ENCODE data around the gene ST8SIA4.
A peak's percentile ranks its signal among the peaks of the same experiment; 100 is the strongest.

Gene ST8SIA4

DNA sequence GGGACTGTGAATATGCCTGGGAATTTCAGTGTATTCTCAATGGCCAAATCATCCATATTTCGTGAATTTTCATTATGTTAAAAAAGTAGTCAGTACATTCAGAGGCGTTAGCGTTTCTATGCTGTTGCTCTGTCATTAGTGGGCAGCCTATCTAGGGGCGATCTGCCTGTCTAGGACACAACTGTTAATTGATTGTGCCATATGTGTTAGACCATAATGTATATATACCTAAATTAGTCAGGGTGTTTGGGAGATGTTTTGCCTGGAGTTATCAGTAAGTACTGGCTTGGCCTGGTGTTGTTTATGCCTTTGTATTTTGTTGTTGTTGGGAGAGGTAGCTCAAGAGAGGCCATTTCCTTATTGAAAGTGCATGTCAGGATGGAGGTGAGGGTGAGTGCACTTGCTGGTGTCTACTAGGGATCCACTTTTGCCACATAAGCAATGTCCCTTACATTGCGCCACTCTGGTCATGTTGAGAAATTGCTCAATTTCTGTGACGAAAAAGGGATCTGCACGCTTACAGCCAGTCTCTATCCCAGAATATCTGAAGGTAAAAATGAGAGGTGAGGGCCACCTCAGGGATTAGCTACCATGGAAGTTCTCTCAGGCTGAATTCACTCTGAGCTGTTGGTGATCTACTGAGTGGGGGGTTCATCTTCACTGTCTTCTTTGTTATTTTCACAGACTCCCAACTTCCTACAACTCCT is 123.3 kb downstream of the ST8SIA4 start:
- no peak for DNase-seq (ENCODE audit: low read depth in 2 of 2)

DNA sequence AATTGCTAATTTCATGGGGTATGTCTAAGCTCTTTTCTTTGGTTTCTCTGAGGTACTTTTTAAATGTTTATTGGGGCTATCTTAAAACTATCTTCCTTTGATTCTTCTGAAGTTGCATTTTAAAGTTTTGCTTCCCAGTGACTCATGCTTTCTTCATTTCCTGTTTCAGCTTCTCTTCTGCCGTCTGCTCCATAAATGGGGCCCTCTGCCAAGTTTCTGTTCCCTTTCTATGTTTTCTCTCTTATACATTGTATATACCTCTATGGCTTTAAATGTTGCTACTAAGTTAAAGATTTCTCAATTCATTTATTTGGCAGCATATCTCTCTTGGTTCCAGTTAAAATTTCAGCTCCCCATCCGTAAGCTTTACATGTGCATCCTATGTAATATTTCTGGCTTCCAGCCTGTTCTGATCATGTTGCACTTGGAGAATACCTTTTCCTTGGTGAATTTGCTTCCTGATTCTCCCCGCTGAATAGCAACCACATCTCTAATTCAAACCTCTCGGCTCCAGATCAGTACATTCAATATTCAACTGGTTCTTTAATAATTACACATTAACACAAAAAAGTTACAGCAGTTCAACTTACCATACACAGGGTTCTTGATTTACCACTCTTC is 125.3 kb downstream of the ST8SIA4 start:
- DNase-seq (ENCODE audit: low read depth in 2 of 2): peak; percentile 78 to 80

DNA sequence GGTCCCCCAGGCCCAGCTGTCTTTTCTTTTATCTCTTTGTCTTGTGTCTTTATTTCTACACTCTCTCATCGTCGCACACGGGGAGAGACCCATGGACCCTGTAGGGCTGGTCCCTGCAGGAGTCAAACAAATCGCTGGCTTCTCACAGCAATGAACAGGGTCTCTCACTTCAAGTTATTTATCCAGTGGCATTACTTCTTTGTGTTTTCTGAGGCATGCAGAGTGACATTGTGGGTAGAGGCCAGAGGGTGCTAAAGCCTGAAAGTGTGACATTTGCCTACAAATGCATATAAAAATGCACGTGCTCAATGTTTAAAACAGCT is 127.6 kb downstream of the ST8SIA4 start:
- no peak for DNase-seq (ENCODE audit: low read depth in 2 of 2)

DNA sequence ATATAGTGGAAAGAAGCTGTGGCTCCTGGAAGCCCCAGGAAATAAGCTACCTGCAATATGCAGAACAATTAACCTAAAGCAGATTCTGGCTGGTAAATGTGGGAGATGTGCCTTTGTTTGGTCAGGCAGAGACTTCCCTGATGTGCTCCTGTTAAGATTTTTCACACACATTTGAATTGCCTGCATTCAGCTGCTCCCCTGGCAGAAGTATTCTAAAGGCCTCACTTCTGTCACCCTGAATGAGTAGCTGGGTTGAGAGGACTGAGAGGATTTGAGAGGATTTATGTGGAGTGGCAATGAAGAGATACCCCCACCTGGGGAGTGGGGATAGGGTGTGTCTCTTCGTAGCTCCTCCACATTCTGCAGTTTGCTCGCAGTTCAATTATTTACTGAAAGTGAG is 130.5 kb downstream of the ST8SIA4 start:
- DNase-seq (ENCODE audit: low read depth in 2 of 2): no peak

DNA sequence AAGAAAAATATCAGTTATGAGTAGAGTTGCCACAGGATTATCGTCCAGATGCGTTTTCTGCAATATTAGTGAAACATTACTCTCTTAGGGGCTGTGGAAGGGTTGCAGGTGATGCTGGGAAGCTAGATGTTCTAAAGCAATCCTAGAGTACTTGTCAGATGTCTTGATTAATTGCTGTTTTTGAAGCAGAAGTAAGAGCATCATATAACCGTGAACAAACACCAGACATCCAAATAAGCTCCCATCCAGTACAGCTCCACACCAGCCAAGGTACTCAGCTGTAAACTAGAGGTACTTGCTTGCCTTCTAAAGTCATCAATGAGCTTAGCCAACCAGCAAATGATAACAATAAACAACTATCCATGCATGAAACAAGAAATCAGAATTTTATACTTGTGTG is 131.1 kb downstream of the ST8SIA4 start:
- no peak for DNase-seq (ENCODE audit: low read depth in 2 of 2)

DNA sequence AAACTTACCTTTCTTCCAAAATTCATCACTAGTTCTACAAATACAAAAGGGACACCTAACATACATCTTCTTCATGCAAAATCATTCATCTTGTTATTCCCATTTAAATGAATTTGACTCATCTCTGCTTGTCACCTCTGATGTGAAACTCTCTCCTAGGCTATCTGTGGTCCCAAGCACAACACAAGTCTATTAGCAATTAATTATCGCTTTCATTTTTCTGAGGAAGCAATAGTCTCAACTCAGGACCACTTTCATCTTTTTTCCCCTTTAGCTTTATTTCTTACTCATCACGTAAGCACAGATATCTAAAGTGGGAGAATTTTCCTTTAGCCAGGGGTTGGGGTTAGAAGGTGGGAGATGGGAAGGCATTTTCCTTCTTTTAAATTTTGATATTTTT is 131.9 kb downstream of the ST8SIA4 start:
- DNase-seq (ENCODE audit: low read depth in 2 of 2): no peak

DNA sequence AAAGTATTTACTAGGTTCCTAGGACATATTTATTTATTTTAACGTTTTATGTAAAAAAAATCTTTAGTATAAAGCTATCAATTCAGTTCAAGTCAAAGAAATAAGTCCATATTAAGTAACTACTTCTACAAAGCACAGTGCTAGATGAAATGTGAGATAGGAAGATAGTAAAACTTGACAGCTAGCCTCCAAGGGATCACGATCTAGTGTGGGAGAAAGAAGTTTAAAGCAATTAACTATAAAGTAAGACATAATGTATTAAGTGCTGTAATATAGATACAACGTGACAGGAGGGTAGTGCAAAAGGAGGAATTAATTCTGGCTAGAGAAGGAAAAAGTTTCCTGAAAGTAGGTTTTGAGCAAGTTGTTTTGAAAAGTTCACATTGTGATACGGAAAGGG is 134.9 kb downstream of the ST8SIA4 start:
- DNase-seq (ENCODE audit: low read depth in 2 of 2): no peak

DNA sequence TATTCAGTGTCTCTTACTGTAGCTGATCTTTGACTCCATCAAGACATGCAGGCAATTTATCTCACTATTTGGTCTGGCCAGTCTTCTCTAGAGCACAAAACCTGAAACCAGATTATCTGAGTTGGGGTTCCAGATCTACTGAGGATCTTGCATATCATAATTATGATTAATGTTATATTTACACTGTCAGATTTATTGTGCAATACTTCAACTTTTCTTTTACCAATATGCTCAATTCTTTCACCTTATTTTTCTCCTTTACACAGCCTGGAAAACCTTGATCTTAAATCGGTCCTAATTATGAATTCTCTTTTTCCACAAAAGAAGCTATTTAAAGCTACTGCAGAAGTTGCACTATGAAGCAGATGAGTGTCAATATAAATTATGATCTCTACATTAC is 140.1 kb downstream of the ST8SIA4 start:
- no peak for DNase-seq (ENCODE audit: low read depth in 2 of 2)

DNA sequence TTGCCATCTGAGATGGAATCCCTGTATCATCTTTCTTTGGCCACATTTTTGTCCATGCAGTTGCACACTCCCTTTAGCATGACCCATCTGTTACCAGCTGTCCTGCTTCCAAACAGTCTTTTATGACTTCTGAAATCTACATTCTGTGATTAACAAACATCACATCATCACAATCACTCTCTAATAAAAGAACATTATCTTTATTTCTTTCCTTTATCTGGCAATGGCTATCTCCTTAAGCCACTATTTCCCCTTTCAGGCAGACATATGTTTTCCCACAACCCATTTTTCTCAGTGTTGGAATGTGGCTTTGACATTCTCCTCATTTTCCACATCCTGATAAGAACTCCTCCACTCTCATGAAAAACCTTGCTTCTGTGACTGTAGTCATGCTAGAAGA is 141.0 kb downstream of the ST8SIA4 start:
- peak in 1 of 2 experiments; percentile 20 for DNase-seq (ENCODE audit: low read depth in 2 of 2)

DNA sequence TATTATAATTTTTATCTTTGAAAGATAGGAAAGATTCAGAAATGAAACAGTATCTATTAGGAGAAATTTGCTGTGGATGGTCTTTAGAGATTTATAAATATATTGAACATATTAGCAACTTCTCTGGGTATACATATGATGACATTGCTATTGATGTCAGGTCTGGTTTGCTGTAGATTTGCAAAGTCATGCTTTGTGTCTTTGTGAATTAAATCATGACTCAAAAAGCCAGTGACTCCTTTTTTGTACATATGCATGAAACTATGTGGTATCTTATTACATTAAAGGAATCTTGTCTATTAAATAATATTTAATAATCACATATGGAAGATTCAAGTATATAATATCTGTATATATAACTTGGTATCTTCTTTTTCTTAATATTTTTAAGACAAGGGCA is 141.9 kb downstream of the ST8SIA4 start:
- DNase-seq (ENCODE audit: low read depth in 2 of 2): no peak

DNA sequence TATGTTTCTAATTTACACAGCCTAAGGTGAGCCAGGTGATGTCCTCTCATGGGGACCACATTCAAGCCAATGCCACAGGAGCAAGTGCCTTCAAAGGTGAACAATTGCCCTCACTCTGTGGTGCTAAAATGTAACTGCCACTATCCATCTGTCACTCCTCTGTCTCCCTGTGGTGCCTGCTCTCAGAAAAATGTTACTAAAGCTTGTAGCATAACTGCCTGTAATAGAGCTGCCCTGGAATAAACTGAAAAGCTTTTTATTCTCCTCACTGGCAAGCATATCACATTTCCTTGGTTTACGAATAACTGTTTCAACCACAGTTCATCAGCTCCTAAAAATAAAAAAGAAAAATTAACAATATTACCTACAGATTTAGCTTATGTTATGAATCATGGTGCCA is 142.4 kb downstream of the ST8SIA4 start:
- DNase-seq (ENCODE audit: low read depth in 2 of 2): no peak

DNA sequence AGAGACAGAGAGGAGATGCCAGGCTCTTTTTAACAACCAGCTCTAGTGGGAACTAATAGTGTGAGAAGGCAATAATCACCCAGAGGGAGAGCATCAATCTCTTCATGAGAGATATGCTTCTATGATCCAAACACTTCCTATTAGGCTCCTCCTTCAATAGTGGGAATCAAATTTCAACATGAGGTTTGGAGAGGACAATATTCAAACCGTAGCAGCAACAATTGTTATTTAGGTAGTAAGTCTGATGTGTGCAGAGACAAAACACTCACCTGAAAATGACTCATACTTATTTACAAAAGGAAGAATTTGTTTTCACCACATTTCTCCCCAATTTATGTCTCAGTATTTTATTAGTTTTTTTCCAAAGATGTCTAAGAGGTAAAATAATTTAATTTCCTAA is 144.3 kb downstream of the ST8SIA4 start:
- no peak for DNase-seq (ENCODE audit: low read depth in 2 of 2)

DNA sequence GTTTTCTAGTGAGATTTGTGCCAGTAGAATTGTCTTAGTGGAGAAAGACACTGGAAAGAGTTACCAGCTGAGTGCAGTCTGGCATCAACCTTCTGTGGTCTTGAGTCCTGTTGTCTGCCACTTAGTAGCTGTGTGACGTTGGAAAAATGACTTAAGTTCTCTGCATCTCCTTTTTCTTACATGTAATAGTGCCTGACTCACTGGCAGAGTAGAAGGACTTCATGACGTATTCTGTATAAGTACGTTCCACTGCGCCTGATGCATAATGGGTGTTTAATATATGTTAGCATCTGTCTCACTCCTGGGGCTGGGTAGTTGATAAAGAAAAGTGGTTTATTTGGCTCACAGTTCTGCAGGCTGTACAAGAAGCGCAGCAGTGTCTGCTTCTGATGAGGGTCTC is 144.8 kb downstream of the ST8SIA4 start:
- no peak for DNase-seq (ENCODE audit: low read depth in 2 of 2)

DNA sequence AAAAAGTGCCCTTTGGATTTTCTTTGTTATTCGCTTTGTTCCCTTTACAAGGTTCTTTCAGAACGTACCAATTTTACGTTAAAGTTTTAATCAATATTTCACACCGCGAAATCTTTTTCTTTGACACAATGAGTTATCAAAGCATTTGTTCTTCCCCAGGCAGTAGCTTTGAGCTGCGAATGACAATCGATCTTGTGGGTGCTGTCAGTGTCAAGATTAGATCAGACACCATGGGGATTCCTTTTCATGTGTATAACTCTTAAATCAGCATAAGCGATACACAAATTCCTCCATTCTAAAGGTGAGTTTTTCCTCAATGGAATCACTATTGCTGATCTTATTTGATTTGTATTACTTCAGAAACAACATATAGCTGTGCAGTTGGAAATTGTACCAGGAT is 145.5 kb downstream of the ST8SIA4 start:
- no peak for DNase-seq (ENCODE audit: low read depth in 2 of 2)
